HEK293 (cell line): ENCODE results near the gene GMPR2.

Experiments used
- CTCF ChIA-PET: fragments of 350-600 bp; formaldehyde crosslinking; extraction: SDS; loops from one replicate; lab custom pipeline; 2021; ENCODE audit warnings: antibody characterized with exemption; lab: Yijun Ruan, JAX
- POLR2A ChIA-PET: fragments of 300-600 bp; formaldehyde crosslinking; extraction: SDS; loops from one replicate; lab custom pipeline; 2020; ENCODE audit warnings: antibody characterized with exemption, inconsistent platforms; lab: Yijun Ruan, JAX
- H3K27ac ChIP-seq: fragments of 200-500 bp; sonication (Bioruptor generic); 2 replicates; pipeline ENCODE4 v1.5.1; 2014; ENCODE audit warnings: low read depth, low read length, control low read depth, inconsistent platforms; ENCODE audit errors: extremely low read depth
- H3K36me3 ChIP-seq, 2 experiments: fragments of 200-500 bp in 1 of 2; sonication (Bioruptor generic) in 1 of 2; 1 replicate in 1 of 2; 2 replicates in 1 of 2; pipeline ENCODE4 v1.5.1; 2014 to 2017; ENCODE audit warnings: inconsistent platforms in 2 of 2, low read length in 2 of 2; ENCODE audit not compliant: control insufficient read depth in 2 of 2, insufficient read depth in 1 of 2
- H3K4me1 ChIP-seq: fragments of 200-500 bp; sonication (Bioruptor generic); 2 replicates; pipeline ENCODE4 v1.5.1; 2014; ENCODE audit warnings: mild to moderate bottlenecking, low read length, inconsistent platforms; ENCODE audit not compliant: control insufficient read depth, insufficient read depth
- H3K4me3 ChIP-seq: 2 replicates; pipeline ENCODE4 v1.5.1; 2011; ENCODE audit warnings: low read depth, mild to moderate bottlenecking, control low read depth, low read length, moderate library complexity
- H3K9me3 ChIP-seq: fragments of 200-500 bp; sonication (Bioruptor generic); 2 replicates; pipeline ENCODE4 v1.5.1; 2014; ENCODE audit warnings: low read depth, low read length, inconsistent platforms; ENCODE audit not compliant: control insufficient read depth, insufficient read depth
- ATF2 ChIP-seq: fragments of 450-650 bp; formaldehyde crosslinking; IDR thresholded peaks from 2 replicates; pipeline ENCODE4 v1.5.1; 2016; ENCODE audit warnings: missing biosample characterization, missing genetic modification characterization, low read depth
- SP3 ChIP-seq: fragments of 450-650 bp; formaldehyde crosslinking; IDR thresholded peaks from 2 replicates; pipeline ENCODE4 v1.5.1; 2016; ENCODE audit warnings: missing biosample characterization, missing genetic modification characterization
- ZNF138 ChIP-seq: fragments of 450-650 bp; formaldehyde crosslinking; IDR thresholded peaks from 2 replicates; pipeline ENCODE4 v1.5.1; 2016; ENCODE audit warnings: missing biosample characterization, missing genetic modification characterization, borderline replicate concordance
- ZNF2 ChIP-seq: fragments of 450-650 bp; formaldehyde crosslinking; IDR thresholded peaks from 2 replicates; pipeline ENCODE4 v1.5.1; 2016; ENCODE audit warnings: missing biosample characterization, missing genetic modification characterization
- ZNF214 ChIP-seq: fragments of 450-650 bp; formaldehyde crosslinking; IDR thresholded peaks from 2 replicates; pipeline ENCODE4 v1.5.1; 2017; ENCODE audit warnings: missing biosample characterization, mild to moderate bottlenecking, missing genetic modification characterization, borderline replicate concordance
- ZNF248 ChIP-seq: fragments of 450-650 bp; formaldehyde crosslinking; IDR thresholded peaks from 2 replicates; pipeline ENCODE4 v1.5.1; 2017; ENCODE audit warnings: missing biosample characterization, missing genetic modification characterization
- ZNF362 ChIP-seq: fragments of 450-650 bp; formaldehyde crosslinking; IDR thresholded peaks from 2 replicates; pipeline ENCODE4 v1.5.1; 2016; ENCODE audit warnings: missing biosample characterization, missing genetic modification characterization
- ZNF501 ChIP-seq: fragments of 450-650 bp; formaldehyde crosslinking; IDR thresholded peaks from 2 replicates; pipeline ENCODE4 v1.5.1; 2016; ENCODE audit warnings: missing biosample characterization, missing genetic modification characterization
- ZNF654 ChIP-seq: fragments of 450-650 bp; formaldehyde crosslinking; IDR thresholded peaks from 2 replicates; pipeline ENCODE4 v1.5.1; 2016; ENCODE audit warnings: low read depth, missing biosample characterization, missing genetic modification characterization
- ZNF791 ChIP-seq: fragments of 450-650 bp; formaldehyde crosslinking; IDR thresholded peaks from 2 replicates; pipeline ENCODE4 v1.5.1; 2016; ENCODE audit warnings: missing biosample characterization, missing genetic modification characterization
- ZSCAN4 ChIP-seq: fragments of 450-650 bp; formaldehyde crosslinking; IDR thresholded peaks from 2 replicates; pipeline ENCODE4 v1.5.1; 2017; ENCODE audit warnings: missing biosample characterization, missing genetic modification characterization
- TF ChIP-seq, protein P1 (sequence below): fragments of 450-650 bp; formaldehyde crosslinking; IDR thresholded peaks from 2 replicates; pipeline ENCODE4 v1.5.1; 2016; ENCODE audit warnings: missing biosample characterization, missing genetic modification characterization, borderline replicate concordance
- TF ChIP-seq, protein P2 (sequence below): fragments of 450-650 bp; formaldehyde crosslinking; IDR thresholded peaks from 2 replicates; pipeline ENCODE4 v1.5.1; 2016; ENCODE audit warnings: missing biosample characterization, missing genetic modification characterization

The GMPR2 gene

GRCh38 chr14:24232645-24233537 lies at the start of gene GMPR2 (continued):
- TF ChIP-seq, protein P1, sequence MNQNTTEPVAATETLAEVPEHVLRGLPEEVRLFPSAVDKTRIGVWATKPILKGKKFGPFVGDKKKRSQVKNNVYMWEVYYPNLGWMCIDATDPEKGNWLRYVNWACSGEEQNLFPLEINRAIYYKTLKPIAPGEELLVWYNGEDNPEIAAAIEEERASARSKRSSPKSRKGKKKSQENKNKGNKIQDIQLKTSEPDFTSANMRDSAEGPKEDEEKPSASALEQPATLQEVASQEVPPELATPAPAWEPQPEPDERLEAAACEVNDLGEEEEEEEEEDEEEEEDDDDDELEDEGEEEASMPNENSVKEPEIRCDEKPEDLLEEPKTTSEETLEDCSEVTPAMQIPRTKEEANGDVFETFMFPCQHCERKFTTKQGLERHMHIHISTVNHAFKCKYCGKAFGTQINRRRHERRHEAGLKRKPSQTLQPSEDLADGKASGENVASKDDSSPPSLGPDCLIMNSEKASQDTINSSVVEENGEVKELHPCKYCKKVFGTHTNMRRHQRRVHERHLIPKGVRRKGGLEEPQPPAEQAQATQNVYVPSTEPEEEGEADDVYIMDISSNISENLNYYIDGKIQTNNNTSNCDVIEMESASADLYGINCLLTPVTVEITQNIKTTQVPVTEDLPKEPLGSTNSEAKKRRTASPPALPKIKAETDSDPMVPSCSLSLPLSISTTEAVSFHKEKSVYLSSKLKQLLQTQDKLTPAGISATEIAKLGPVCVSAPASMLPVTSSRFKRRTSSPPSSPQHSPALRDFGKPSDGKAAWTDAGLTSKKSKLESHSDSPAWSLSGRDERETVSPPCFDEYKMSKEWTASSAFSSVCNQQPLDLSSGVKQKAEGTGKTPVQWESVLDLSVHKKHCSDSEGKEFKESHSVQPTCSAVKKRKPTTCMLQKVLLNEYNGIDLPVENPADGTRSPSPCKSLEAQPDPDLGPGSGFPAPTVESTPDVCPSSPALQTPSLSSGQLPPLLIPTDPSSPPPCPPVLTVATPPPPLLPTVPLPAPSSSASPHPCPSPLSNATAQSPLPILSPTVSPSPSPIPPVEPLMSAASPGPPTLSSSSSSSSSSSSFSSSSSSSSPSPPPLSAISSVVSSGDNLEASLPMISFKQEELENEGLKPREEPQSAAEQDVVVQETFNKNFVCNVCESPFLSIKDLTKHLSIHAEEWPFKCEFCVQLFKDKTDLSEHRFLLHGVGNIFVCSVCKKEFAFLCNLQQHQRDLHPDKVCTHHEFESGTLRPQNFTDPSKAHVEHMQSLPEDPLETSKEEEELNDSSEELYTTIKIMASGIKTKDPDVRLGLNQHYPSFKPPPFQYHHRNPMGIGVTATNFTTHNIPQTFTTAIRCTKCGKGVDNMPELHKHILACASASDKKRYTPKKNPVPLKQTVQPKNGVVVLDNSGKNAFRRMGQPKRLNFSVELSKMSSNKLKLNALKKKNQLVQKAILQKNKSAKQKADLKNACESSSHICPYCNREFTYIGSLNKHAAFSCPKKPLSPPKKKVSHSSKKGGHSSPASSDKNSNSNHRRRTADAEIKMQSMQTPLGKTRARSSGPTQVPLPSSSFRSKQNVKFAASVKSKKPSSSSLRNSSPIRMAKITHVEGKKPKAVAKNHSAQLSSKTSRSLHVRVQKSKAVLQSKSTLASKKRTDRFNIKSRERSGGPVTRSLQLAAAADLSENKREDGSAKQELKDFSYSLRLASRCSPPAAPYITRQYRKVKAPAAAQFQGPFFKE: no peak
- TF ChIP-seq ZNF248 (tag by site-specific recombination): no peak
- no peak for TF ChIP-seq ZNF138 (tag by site-specific recombination)
- TF ChIP-seq, all 188 proteins: peak for 27

DNA sequence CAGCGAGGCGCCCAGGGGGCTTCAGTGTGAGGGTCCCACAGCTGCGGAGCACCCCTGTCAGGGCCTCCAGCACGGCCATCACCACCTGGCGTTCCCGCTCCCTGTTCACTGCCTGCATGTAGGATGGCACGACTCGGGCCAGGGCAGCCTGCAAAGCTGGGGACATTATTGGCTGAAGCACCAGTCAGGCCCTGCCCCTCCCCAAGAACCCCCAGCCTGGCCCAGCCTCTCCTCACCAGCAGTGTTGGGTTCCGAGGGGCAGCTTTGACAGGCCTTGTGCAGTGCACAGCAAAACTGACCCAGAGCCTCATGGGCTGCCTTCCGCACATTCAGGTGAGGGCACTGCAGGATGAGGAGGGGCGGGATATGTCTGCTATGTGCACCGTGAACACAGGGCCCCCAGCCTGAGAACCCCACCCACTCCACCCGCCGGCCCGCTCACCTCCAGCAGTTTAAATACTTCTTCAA lies 49.7 kb upstream of the GMPR2 start:
- Histone ChIP-seq H3K4me3 (no peak overlapping the region), H3K27ac (no peak overlapping the region), H3K9me3 (no peaks in the 10 kb centered on the region), H3K36me3 (peaks cover 0 to 97% of the 10 kb centered on the region in 2 experiments; a peak in 2 of 3 replicates), H3K4me1 (peaks cover 5% of the 10 kb centered on the region; the same call in 1 of the 2 replicates)
- CTCF ChIA-PET: no interaction called here
- POLR2A ChIA-PET: no interaction called here
- TF ChIP-seq ZNF214 (tag by site-specific recombination) (no peak), ZNF654 (tag by site-specific recombination) (no peak), ZNF791 (tag by site-specific recombination) (no peak), ZNF2 (tag by site-specific recombination) (no peak), ZNF362 (tag by site-specific recombination) (no peak), ZSCAN4 (tag by site-specific recombination) (no peak), SP3 (tag by site-specific recombination) (no peak), ATF2 (no peak), ZNF501 (no peak)
- TF ChIP-seq, protein P2, sequence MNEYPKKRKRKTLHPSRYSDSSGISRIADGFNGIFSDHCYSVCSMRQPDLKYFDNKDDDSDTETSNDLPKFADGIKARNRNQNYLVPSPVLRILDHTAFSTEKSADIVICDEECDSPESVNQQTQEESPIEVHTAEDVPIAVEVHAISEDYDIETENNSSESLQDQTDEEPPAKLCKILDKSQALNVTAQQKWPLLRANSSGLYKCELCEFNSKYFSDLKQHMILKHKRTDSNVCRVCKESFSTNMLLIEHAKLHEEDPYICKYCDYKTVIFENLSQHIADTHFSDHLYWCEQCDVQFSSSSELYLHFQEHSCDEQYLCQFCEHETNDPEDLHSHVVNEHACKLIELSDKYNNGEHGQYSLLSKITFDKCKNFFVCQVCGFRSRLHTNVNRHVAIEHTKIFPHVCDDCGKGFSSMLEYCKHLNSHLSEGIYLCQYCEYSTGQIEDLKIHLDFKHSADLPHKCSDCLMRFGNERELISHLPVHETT (tag by site-specific recombination): no peak
